Tibial nerve (tissue), 4 donors: Measurements from ENCODE around the gene SRGAP3. TPM values are rescaled to one million over a fixed set of nuclear protein-coding genes. Genes with fewer than 3 reads are reported as not detected.

Experiments
- DNase-seq, 2 donors: peaks; one replicate each; pipeline ENCODE4 v3.0.0-alpha.2; 2019; ENCODE audit warnings: low spot score in 2 of 2
- H3K27ac ChIP-seq, 4 donors: fragments of 200-600 bp; sonication (generic) in 3 of 4; one replicate each; pipeline ENCODE4 v1.5.1; 2017 to 2019; ENCODE audit warnings: mild to moderate bottlenecking in 1 of 4
- H3K27me3 ChIP-seq, 2 donors: fragments of 200-600 bp; sonication (generic) in 1 of 2; one replicate each; pipeline versions ENCODE4 v1.5.1 to v1.6.0; 2017 to 2019
- H3K36me3 ChIP-seq, 3 donors: fragments of 200-600 bp; sonication (generic); one replicate each; pipeline ENCODE4 v1.5.1; 2018 to 2019
- H3K4me1 ChIP-seq, 4 donors: fragments of 200-600 bp; sonication (generic) in 3 of 4; one replicate each; pipeline ENCODE4 v1.5.1; 2017 to 2019
- H3K4me3 ChIP-seq, 4 donors: fragments of 200-600 bp; sonication (generic) in 3 of 4; one replicate each; pipeline ENCODE4 v1.5.1; 2017 to 2019; ENCODE audit warnings: mild to moderate bottlenecking in 1 of 4, moderate library complexity in 1 of 4
- H3K9me3 ChIP-seq, 4 donors: fragments of 200-600 bp; sonication (generic) in 3 of 4; one replicate each; pipeline ENCODE4 v1.5.1; 2017 to 2019
- EP300 ChIP-seq, 2 donors: sonication (generic); formaldehyde crosslinking; IDR thresholded peaks; one replicate each; pipeline ENCODE4 v1.6.1; 2017; ENCODE audit warnings: antibody characterized with exemption in 2 of 2, mild to moderate bottlenecking in 1 of 2
- POLR2A ChIP-seq, 2 donors: fragments of 450-650 bp; IDR thresholded peaks; one replicate each; pipeline ENCODE4 v1.6.1; 2017; ENCODE audit warnings: antibody characterized with exemption in 2 of 2, mild to moderate bottlenecking in 2 of 2, moderate library complexity in 2 of 2
- WGBS, 2 donors: methylation state at CpG; one replicate each; pipeline ENCODE4 v1.1.5; 2018; 5-methylcytosine and 5-hydroxymethylcytosine counted together
- total RNA-seq, 4 donors: library from RNA; depleted of rRNA; stranded (reverse); fragments of >200 nt; gene quantifications; one replicate each; pipeline ENCODE4 v1.1.0, GENCODE V29; 2016
- TF ChIP-seq, protein P1 (sequence below), 5 experiments: fragments of 200-600 bp in 3 of 5; fragments of 450-650 bp in 2 of 5; sonication (generic) in 3 of 5; IDR thresholded peaks; one replicate each; pipeline ENCODE4 v1.5.1; 2016 to 2019; ENCODE audit warnings: antibody characterized with exemption in 5 of 5, mild to moderate bottlenecking in 3 of 5, moderate library complexity in 2 of 5

The SRGAP3 gene
- total RNA-seq, 4 donors from 2014 or later = 11.7 to 18.0 (median 15.1) TPM

DNA sequence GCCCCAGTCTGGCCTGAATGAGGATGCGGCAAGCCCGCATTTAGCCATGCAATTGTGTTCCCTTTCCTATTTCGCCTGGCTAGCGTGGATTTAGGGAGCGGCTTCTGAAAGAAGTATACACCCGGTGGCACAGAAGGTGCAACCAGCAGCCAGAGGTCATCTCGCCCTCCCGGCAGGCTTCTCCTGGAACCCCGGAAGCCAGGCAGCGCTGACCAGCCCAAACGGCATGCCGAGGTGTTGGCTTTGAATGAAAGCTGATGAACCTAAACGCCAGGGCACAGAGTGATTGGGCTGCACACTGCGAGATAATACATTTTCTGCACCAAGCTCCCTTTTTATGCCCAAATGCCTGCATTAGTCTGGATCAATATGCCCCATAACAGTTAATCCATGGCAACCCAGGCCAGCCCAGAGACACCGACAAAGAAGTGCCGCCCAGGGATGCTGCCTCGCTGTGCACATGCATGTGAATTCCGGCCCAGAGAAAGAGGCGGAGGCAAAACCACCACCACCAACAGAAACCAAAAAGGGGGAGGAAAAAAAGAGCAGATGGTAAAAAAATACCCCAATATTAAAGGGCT lies 1.4 kb downstream of the SRGAP3 start:
- DNase-seq = no peak
- H3K9me3 ChIP-seq = no peaks in the 10 kb centered on the region
- H3K27me3 ChIP-seq = no peaks in the 10 kb centered on the region
- peak overlapping the region; percentile 35 to 64 (median 56) for H3K4me3 ChIP-seq
- H3K36me3 ChIP-seq = no peaks in the 10 kb centered on the region
- 36 to 39% methylated on average over 19 of the region's 19 CpGs for WGBS, 2 donors
- peaks cover 0 to 30% (median 11%) of the 10 kb centered on the region in 4 donors for H3K4me1 ChIP-seq
- H3K27ac ChIP-seq = peak overlapping the region in 1 of 4 donors; percentile 39
- TF ChIP-seq POLR2A (IDR thresholded peaks at IDR 0.05) = no peak
- no peak for TF ChIP-seq EP300 (IDR thresholded peaks at IDR 0.05)
- TF ChIP-seq, protein P1, sequence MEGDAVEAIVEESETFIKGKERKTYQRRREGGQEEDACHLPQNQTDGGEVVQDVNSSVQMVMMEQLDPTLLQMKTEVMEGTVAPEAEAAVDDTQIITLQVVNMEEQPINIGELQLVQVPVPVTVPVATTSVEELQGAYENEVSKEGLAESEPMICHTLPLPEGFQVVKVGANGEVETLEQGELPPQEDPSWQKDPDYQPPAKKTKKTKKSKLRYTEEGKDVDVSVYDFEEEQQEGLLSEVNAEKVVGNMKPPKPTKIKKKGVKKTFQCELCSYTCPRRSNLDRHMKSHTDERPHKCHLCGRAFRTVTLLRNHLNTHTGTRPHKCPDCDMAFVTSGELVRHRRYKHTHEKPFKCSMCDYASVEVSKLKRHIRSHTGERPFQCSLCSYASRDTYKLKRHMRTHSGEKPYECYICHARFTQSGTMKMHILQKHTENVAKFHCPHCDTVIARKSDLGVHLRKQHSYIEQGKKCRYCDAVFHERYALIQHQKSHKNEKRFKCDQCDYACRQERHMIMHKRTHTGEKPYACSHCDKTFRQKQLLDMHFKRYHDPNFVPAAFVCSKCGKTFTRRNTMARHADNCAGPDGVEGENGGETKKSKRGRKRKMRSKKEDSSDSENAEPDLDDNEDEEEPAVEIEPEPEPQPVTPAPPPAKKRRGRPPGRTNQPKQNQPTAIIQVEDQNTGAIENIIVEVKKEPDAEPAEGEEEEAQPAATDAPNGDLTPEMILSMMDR (IDR thresholded peaks at IDR 0.05) = no peak

DNA sequence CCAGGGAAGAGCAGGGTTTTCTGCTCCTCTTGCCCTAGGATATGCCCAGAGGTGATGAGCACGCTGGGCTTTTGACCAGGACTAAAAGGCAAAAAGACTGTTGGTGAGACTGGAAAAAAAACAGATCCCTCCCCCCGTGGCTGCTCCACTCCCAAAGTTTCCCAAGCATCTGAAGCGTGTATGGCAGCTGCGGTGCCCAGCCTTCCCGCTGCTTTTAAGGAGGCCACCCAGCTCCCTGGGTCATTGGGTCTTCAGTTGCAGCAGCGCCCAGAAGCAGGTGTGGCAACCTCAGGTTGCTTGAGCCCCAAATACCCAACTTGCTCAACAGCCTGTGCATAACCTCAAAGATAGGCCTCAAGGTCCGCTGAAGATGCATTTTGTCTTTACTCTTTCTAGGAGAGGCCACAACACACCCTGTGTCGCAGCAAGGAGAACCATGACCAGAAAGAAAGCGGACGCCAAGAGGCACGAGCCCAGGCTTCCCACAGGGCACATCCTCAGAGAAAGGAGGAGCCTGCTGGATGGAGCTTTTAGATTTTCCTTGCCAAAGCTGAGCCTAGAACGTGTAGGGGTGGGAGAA lies 2.0 kb downstream of the SRGAP3 start:
- Histone ChIP-seq H3K27me3 (no peaks in the 10 kb centered on the region), H3K36me3 (no peaks in the 10 kb centered on the region), H3K4me3 (peak overlapping the region; percentile 35 to 64 (median 56)), H3K27ac (peak overlapping the region in 1 of 4 donors; percentile 39), H3K4me1 (peaks cover 0 to 30% (median 11%) of the 10 kb centered on the region in 4 donors), H3K9me3 (no peaks in the 10 kb centered on the region)
- DNase-seq = no peak
- TF ChIP-seq POLR2A (IDR thresholded peaks at IDR 0.05) = no peak
- TF ChIP-seq, protein P1 (IDR thresholded peaks at IDR 0.05) = no peak
- TF ChIP-seq EP300 (IDR thresholded peaks at IDR 0.05) = no peak
- WGBS, 2 donors = 45 to 53% methylated on average over 12 of the region's 12 CpGs

DNA sequence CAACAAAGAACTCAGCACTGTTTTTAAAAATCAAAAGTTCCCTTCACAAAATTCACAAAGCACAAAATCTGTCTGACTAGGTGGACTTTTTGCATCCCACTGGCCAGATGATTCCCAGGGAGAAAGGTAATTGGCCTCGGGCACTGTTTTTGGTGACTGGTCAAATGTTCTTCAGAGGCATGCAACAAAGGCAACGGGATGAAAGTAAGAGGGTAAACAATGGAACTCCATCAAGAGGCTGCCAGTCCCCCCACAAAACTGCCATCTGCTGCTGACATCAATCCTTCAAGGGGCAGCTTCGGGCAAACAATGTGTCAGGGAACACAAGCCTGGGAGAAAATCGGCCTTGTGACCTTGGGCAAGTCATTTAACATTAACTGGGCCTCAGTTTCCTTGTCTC lies 3.3 kb downstream of the SRGAP3 start:
- H3K27me3 ChIP-seq = no peaks in the 10 kb centered on the region
- no peaks in the 10 kb centered on the region for H3K9me3 ChIP-seq
- TF ChIP-seq, protein P1 (IDR thresholded peaks at IDR 0.05) = no peak
- no peak for TF ChIP-seq EP300 (IDR thresholded peaks at IDR 0.05)
- TF ChIP-seq POLR2A (IDR thresholded peaks at IDR 0.05) = no peak
- no peaks in the 10 kb centered on the region for H3K36me3 ChIP-seq
- DNase-seq = no peak
- WGBS, 2 donors = 70 to 78% methylated on average over 4 of the region's 4 CpGs
- H3K4me3 ChIP-seq = no peak overlapping the region
- peaks cover 0 to 30% (median 11%) of the 10 kb centered on the region in 4 donors for H3K4me1 ChIP-seq
- H3K27ac ChIP-seq = no peak overlapping the region

DNA sequence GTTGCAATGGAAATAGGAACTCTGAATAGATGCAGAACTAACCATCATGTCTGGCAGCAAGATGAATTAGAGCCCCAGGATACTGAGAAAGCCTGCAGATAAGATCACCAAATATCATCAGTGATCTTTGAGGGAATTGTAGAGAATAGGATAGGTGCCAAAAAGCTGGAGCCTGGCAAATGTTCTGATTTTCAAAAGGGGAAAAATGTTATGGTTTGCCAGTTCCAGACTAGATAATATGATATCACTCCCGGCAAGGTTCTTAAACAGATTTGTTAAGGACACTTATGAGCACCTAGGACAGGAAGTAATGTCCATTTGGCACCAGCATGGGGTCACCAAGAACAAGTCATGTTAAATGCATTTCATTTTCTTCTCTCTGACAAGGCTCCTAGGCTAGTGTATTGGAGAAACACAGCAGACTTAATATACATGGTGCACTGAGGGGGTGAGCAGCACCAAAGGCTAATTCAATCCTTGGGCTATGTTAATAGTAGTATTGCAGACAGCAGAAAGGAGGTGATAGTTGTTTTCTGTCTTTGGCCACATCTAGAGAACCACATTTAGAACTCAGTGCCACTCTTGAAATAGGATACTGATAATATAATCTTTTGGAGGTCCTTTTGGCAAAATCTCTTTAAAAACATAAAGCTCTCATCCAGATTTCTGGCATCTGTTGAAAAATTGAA lies 4.8 kb downstream of the SRGAP3 start:
- Histone ChIP-seq H3K4me1 (peaks cover 0 to 19% (median 9%) of the 10 kb centered on the region in 4 donors), H3K27ac (no peak overlapping the region), H3K4me3 (no peak overlapping the region), H3K36me3 (no peaks in the 10 kb centered on the region), H3K27me3 (no peaks in the 10 kb centered on the region), H3K9me3 (no peaks in the 10 kb centered on the region)
- no peak for TF ChIP-seq POLR2A (IDR thresholded peaks at IDR 0.05)
- no peak for TF ChIP-seq EP300 (IDR thresholded peaks at IDR 0.05)
- TF ChIP-seq, protein P1 (IDR thresholded peaks at IDR 0.05) = no peak
- WGBS, 2 donors = 52 to 70% methylated on average over 1 of the region's 1 CpG
- DNase-seq = no peak

DNA sequence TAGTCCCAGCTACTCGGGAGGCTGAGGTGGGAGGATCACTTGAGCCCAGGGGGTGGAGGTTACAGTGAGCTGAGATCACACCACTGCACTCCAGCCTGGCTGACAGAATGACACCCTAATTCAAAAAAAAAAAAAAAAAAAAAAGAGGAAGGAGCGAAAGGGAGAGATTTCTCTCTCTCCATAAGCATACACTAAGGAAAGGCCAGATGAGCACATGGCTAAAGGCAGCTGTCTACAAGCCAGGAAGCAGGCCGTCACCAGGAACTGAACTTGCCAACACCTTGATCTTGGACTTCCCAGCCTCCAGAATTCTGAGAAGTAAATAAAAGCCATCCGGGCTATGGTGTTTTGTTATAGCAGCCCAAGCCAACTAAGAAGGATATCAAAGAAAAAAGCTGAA lies 7.5 kb downstream of the SRGAP3 start:
- Histone ChIP-seq H3K36me3 (no peaks in the 10 kb centered on the region), H3K4me1 (no peaks in the 10 kb centered on the region), H3K27me3 (no peaks in the 10 kb centered on the region), H3K27ac (no peak overlapping the region), H3K9me3 (no peaks in the 10 kb centered on the region), H3K4me3 (no peak overlapping the region)
- no peak for TF ChIP-seq EP300 (IDR thresholded peaks at IDR 0.05)
- TF ChIP-seq, protein P1 (IDR thresholded peaks at IDR 0.05) = no peak
- no peak for TF ChIP-seq POLR2A (IDR thresholded peaks at IDR 0.05)
- no peak for DNase-seq
- WGBS, 2 donors = 88 to 94% methylated on average over 4 of the region's 4 CpGs
